HG03460 (cell line): ENCODE data around the gene HSPH1.
"Not testable (repeated sequence)": the region's sequence is repeated elsewhere in the genome, so short reads cannot be mapped to it uniquely, and the experiment has no call there.

Experiments
- ATAC-seq: cut with Tn5 transposase; IDR thresholded peaks from one replicate; pipeline ENCODE4 v1.9.1; 2021; ENCODE audit not compliant: unreplicated experiment

The HSPH1 gene

GRCh38 chr13:31177813-31178495, 16.2 kb upstream of the HSPH1 start:
- ATAC-seq, result not testable (repeated sequence)

DNA sequence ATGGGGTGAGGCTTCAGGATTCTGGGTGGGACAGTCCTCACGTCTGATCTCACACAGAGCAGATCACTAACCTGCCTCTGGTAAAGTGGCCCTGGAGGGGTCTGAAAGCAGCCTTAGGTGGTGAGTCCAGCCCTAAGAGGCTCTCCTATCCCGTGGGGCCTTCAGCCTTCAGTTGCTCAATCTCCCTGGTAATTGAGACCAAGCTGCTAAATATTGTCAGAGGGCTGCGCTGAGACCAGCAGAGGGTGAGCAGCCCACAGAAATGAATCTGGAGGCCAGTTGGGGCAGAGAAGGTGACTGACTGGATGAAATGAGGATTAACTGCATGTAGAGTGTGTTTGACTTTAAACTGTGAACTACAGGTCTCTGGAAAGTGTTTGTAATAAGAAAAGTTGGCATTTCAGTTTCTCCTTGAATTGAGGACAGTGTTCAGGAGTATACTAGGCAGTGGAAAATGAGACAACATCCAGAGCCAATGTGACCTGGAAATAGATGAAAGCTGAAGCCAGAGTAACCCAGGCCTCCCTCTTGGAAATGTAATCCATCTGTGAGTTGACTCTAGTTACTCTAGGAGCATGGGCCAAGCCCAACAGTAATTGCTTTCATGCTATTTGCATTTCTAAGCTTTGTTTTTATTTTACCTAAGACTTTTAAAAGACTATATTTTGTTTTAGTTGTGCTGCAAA, 14.3 kb upstream of the HSPH1 start:
- ATAC-seq, result no peak

DNA sequence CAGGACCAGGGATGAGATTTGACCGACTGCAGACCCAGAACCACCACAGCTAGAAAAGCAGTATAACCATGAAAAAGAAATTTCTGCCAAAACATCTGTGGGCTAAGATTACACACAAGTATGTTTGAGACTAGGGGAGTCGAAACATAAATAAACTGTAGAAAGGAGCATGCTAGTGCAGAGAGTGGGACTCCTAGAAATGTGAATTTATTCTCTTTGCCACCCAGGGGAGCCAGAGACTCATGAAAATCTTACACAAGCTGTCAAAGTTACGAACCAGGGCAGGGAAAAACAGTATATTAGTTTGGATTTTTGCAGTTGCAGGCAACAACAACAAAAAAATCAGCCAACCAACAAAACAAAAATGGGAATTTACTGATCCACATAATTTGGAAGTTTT, 12.3 kb upstream of the HSPH1 start:
- ATAC-seq, result no peak

- ATAC-seq, result no peak
Observed at GRCh38 chr13:31172535-31172934, 10.8 kb upstream of the HSPH1 start.

GRCh38 chr13:31172001-31172400, 10.3 kb upstream of the HSPH1 start:
- ATAC-seq, result no peak

DNA sequence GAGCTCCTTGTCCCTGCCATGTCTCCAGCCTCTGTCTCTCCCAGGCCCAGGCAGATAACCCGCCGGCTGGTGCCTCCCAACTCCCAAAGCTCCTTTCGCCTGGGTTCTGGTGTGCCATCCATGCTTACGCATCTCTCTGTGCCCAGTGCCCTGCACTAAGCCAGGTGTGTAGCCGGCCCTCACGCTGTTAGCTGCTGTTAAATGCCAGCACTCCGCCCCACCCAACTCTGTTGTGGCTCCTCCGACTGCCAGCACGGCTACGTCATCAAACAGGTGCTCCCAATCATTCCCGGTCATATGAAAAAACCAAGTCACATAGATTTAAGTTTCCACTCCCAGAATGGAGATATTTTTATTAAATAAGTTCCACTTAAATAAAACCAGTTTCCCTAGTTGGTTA, 7.0 kb upstream of the HSPH1 start:
- ATAC-seq, result no peak

DNA sequence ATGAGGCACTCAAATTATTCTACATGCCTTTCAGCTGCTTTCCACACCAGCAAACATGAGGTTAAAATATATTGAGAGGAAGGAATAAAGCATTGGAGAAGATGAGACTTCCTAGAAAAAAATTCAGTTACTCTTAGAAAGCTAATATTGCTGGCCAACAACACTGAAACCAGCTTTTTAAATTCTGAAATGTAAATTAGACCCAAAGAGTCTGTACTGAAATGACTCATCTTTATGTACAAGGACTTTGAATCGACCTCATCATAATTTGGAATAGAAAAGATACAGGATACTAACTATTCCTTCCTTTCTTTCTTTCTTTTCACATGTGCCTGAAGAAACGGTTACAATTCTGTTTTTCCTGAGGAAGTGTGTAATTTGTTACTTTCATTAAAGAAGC, 6.5 kb upstream of the HSPH1 start:
- ATAC-seq, result no peak

- ATAC-seq, result peak; percentile 60
Observed at GRCh38 chr13:31167490-31167889, 5.8 kb upstream of the HSPH1 start.

DNA sequence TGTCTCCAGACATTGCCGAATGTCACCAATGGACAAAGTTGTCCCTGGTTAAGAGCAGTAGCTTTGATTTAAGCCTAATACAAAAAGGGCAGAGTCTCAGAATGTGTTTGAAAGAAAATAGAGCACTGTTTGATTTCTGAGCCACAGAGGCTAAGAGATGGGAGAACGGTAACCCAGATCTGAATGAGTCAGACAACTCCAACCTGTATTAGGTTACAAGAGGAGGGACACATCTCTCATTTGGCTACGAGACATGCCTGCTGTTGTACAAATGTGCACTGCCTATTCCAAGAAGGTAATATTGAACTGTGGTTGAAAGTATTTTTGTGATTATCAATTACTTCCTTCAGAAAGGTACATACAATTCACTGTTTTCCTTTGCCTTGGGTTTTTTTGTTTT, 4.9 kb upstream of the HSPH1 start:
- no peak for ATAC-seq

DNA sequence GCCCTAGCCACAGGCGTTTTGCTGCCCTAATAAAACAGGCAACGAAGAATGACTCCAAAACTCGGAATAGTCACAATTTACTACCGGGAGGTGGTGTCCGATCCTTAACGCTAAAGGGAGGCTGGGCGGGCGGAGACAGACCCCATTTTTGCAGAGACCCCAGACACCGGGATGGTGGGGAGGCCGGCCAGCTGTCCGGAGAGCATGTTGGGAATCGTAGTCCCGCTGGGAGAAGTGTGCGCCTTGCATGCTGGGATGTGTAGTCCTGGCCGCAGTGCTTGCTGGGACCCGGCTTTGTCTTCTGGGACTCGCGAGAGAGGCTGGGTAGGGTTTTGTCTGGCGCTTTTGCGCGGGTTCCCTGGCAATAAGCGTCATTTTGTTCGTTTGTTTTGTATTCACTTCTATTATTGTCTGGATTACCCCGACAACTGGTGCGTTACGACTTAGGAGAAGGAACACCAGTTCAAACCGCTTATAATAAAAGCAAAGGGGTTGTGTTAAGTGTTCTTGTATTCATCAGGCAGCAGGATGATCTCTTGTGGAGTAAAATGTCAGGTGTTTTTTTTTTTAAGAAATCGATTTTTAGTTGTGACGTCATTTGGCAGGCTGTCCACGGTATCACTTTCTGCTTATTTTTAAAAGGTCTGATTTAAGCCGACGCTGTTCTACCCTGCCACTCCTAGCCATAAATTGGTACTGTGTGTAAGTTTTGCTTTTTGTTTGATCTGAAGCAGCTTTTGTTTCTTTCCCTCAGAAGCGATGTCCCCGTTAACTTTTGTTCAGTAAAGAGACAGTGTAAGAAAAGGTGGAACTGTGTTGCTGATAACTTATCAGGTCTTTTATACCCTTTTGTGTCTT, 676 bp upstream of the HSPH1 start:
- peak; percentile 82 for ATAC-seq

- ATAC-seq, result peak; percentile 3
Observed at GRCh38 chr13:31160857-31161556, 697 bp downstream of the HSPH1 start.

DNA sequence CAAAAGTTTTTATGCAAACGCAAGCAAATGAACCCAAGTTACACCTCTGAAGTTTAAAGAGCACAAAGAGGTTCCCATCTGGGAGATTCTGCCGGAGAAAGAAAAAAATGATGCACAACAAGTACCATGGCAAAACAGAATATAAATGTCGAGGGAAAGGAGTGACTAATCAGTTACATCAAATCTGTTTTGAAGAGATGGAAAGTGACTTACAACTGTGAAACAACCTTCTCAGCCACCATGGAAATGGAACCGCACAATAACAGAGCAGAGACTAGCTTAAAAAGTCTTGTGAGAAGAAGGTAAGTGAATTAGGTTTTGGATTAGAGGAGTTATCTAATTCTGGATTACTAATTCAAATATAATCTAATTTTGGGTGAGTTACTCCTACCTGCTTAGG, 2.4 kb downstream of the HSPH1 start:
- no peak for ATAC-seq

GRCh38 chr13:31154939-31155338, 6.8 kb downstream of the HSPH1 start:
- ATAC-seq, result no peak

- no peak for ATAC-seq
Observed at GRCh38 chr13:31151837-31152236, 9.9 kb downstream of the HSPH1 start.

DNA sequence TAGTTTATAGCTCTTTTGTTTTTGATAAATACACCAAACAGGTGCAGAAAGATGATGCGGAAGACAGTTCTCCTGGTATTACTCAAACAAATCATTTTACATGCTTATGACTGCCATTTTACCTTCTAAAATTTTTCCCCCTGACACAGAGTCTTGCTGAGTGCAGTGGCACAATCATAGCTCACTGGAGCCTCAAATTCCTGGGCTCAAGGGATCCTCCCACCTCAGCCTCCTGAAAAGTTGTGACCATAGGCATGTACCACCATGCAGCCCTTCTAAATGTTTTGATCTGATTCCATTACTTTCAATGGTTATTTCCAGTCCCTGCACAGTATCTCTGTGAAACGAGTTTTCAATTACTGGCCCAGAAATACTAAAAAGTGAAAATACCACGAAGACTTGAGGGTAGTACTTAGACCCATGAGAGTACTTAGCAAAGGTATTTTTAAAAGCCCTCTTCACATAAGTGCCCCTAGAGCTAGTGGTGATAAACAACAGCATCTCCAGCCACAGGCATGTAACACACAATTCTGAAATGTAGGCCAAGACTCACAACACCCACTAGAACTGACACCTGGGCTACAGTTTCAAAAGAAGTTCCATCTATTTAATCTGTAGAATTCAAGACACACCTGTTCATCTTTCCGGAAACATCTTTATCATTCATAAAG, 11.3 kb downstream of the HSPH1 start:
- no peak for ATAC-seq

DNA sequence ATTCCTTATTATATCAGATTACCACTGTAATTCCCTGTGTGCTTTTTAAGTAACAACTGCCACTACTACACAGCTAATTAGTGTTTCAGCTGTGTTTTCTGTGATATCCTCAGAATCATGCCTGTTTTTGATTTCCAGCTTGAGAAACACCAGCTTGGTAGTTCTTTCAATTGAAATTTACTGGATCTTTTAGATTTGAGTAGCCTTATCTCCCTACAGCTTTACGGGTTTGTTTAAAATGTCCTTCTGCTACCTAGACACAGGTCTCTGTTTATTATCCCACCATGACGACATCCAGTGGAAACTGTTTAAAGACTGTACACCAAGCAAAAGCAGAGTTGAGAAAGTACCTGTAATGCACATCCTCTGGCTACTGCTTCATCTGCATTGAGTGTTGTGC, 12.1 kb downstream of the HSPH1 start:
- no peak for ATAC-seq

- ATAC-seq, result no peak
Observed at GRCh38 chr13:31145417-31145816, 16.3 kb downstream of the HSPH1 start.

DNA sequence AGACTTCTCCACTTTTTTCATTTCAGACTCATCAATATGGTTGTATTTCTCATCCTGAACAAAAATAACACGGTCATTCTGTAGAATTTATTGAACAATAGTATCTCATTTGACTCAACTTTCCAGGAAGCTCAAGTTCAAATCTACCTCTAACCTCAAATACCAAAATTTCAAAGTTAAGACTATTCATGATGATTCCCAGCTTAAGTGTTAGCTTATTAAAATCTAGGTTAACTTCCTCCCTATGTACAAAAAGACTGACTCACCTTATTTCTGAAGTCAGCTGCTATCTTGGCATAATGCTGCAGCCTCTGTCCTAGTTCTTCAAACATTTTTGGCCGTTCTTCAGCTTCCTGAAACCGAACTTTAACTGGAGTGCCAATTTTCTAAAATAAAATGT, 23.2 kb downstream of the HSPH1 start:
- no peak for ATAC-seq

GRCh38 chr13:31136724-31137123, 25.0 kb downstream of the HSPH1 start:
- ATAC-seq, result no peak

DNA sequence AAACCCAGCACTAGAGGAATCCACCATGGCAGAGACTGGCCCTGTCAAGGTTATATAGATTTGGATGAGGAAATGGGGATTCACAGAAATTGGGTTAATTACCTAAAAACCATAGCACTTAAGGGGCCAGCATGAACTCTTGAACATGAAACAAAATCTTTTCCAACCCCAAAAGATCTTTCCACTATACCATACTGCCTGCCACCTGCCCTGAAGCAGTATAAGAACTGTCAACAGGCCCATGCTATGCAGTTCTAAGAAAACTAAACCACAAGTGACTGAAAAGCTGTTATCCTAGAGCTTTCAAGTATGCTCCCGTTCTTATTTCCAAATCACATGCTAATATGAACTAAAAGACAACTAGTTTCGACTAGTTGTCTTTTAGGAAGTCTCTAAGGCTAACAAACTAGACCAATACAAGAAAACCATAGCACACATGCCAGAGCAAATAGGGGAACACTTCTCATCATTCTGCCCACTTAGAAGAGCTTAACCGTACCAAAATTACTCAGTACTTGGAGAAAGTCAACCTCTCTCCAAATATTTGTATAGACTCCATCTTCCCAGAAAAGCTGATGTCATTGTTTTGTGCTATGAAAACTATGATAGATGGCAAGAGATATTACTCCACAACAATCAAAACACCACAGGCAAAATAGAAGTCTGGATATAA, 27.5 kb downstream of the HSPH1 start:
- no peak for ATAC-seq
